ENCODE results near the gene FAM3C. TPM values are rescaled to one million over a fixed set of nuclear protein-coding genes. Genes with fewer than 3 reads are reported as not detected.

FAM3C gene
- total RNA-seq, 1 experiment from 2014 or later: 225 TPM

GRCh38 chr7:121300685-121301420 lies 95.3 kb downstream of the FAM3C start:
- no peak for DNase-seq (ENCODE audit: low read depth)

Other genes starting within 250 kb of the FAM3C start
- 0.06 TPM in 1 of 2 replicates, not detected in the other for gene WNT16, start 67.3 kb downstream of the FAM3C start, total RNA-seq (2014; rRNA removed)